ENCODE data around the gene PNPLA7.

GRCh38 chr9:137582286-137582860, 32.2 kb upstream of the PNPLA7 start:
- TF ChIP-seq, protein P1, sequence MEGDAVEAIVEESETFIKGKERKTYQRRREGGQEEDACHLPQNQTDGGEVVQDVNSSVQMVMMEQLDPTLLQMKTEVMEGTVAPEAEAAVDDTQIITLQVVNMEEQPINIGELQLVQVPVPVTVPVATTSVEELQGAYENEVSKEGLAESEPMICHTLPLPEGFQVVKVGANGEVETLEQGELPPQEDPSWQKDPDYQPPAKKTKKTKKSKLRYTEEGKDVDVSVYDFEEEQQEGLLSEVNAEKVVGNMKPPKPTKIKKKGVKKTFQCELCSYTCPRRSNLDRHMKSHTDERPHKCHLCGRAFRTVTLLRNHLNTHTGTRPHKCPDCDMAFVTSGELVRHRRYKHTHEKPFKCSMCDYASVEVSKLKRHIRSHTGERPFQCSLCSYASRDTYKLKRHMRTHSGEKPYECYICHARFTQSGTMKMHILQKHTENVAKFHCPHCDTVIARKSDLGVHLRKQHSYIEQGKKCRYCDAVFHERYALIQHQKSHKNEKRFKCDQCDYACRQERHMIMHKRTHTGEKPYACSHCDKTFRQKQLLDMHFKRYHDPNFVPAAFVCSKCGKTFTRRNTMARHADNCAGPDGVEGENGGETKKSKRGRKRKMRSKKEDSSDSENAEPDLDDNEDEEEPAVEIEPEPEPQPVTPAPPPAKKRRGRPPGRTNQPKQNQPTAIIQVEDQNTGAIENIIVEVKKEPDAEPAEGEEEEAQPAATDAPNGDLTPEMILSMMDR (IDR thresholded peaks at IDR 0.05): no peak
- TF ChIP-seq POLR2A (IDR thresholded peaks at IDR 0.05): no peak
